NCI-H1694 (cell line): ENCODE results near the gene OR10G4.
"Not testable (repeated sequence)": the region's sequence is repeated elsewhere in the genome, so short reads cannot be mapped to it uniquely, and the experiment has no call there.

Source experiments
- DNase-seq: peaks from one replicate; lab custom pipeline; 2025; lab: John Stamatoyannopoulos, UW

OR10G4 gene, protein sequence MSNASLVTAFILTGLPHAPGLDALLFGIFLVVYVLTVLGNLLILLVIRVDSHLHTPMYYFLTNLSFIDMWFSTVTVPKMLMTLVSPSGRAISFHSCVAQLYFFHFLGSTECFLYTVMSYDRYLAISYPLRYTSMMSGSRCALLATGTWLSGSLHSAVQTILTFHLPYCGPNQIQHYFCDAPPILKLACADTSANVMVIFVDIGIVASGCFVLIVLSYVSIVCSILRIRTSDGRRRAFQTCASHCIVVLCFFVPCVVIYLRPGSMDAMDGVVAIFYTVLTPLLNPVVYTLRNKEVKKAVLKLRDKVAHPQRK

DNA sequence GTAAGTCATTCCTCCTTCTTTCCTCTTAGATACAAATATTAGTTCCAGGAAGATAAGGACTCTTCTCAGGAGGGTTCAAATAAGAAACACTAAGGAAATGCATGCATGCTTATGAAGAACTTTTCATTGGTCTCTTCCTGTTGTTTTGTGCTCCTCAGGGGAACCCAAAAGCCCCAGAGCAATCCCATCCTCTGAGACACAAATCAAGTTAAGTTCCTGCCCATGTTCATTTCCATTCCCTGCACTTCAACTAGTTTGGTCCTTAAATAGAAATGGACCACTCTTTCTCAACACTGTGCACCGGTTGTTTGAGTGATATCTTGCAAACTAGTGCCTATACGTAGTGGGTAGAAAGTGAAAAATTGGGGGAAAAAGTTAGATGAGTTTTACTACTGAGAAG is at the start of gene OR10G4:
TSS of gene OR10G4 (plus strand) at position 301 of the 400 bp plus-strand sequence. CDS start 2,578 bp downstream, outside the sequence.
- no peak for DNase-seq

DNA sequence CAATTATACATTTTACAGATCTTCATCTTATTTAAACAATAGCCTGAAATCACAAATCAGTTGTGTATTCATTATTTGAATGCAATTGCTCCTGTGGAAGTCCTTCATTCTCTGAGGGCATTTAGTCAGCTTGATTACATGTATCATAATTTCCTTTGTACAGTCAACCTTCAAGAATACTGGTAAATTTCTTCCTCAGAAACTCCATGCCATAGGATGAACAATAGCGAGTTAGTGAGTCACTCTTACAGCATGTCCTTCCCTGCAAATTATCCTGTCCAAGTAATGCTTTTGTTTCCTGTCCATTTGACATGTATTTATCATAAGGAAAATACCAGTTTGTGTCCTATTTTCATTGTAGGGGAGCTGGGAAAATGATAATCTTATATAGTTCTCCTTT is 39.0 kb upstream of the OR10G4 start:
- no peak for DNase-seq

GRCh38 chr11:123976770-123977560 is 35.8 kb upstream of the OR10G4 start:
- no peak for DNase-seq

- no peak for DNase-seq
These were observed 35.0 kb upstream of the OR10G4 start, which contains the start of gene OR10S1 for GRCh38 chr11:123977731-123978347. Gene OR10S1, minus strand, starts transcription at chr11:123977781. Its CDS starts 117 bp downstream, at chr11:123977664.

DNA sequence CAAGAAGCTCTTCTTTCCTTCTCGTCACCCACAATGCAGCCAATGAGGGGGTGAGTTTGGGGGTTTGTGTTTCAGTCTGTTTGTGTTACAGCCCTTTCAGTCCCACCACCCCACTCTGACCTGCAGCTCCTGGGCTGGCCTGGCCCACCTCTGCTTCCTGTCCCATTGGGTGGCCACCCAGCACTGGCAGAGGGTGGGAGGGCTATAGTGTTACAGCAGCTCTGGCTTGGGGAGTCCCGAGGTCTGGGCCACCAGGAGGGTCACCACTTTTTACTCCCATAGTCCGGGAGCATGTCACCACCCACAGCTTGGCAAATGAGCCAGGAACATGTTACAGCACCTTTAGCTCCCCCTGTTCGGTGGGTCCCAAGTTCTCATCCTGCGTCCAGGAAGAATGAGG is 33.5 kb upstream of the OR10G4 start:
- no peak for DNase-seq

- no peak for DNase-seq
These were observed 17.7 kb upstream of the OR10G4 start, which contains the start of gene OR10G6 for GRCh38 chr11:123995119-123995518. Gene OR10G6, minus strand, starts transcription at chr11:123995161. Its CDS starts 0 bp downstream, at chr11:123995161.

DNA sequence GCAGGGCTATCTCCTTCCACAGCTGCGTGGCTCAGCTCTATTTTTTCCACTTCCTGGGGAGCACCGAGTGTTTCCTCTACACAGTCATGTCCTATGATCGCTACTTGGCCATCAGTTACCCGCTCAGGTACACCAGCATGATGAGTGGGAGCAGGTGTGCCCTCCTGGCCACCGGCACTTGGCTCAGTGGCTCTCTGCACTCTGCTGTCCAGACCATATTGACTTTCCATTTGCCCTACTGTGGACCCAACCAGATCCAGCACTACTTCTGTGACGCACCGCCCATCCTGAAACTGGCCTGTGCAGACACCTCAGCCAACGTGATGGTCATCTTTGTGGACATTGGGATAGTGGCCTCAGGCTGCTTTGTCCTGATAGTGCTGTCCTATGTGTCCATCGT is 3.0 kb downstream of the OR10G4 start:
- DNase-seq, result not testable (repeated sequence)

DNA sequence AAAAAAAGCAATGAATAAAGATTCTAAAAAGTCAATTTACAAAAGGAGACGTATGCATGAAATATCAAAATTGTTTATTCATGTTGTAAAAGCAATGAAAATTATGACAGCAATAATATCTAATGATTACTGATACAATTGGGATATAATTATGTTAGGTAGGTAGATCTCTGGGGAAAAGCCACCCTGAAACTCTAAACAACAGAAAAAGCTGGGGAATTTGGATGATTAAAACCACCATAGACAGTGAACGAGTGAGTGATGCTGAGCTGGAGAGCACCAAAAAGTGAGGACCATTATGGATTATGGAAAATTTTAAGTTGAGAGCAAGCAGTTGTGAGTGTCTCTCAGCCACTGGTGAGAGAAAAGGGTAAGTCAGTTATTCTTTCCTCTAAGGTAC is 13.7 kb downstream of the OR10G4 start, which contains the start of gene OR10G8:
TSS of gene OR10G8 (plus strand) at position 301 of the 400 bp plus-strand sequence. CDS start 2,825 bp downstream, outside the sequence.
- no peak for DNase-seq

GRCh38 chr11:124036666-124037065 is 23.9 kb downstream of the OR10G4 start:
- no peak for DNase-seq

- DNase-seq, result no peak
These were observed 26.8 kb downstream of the OR10G4 start for GRCh38 chr11:124039557-124039956.

DNA sequence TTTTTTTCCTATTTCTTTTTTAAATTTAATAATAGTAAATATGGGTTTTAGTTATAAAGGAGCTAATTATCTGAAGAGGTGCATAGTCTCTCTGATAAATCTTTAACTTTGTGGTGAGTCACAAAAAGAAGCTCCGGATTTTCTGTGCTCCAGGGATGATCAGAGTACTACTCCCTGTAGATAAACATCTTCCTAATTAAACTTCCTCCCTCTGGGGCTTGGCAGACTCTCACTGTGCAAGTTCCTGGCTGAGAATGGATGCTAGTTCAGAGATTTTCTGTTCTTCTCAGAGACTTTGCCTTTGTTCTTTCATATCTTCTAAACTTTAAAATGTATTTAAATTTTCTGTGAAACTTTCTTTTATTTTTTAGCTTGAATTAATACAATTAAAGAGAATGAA is 28.5 kb downstream of the OR10G4 start, which contains the start of gene OR10G7:
TSS of gene OR10G7 (minus strand) at position 72 of the 400 bp plus-strand sequence. CDS start 2,324 bp downstream, outside the sequence.
- no peak for DNase-seq

- no peak for DNase-seq
These were observed 30.6 kb downstream of the OR10G4 start for GRCh38 chr11:124043420-124043819.

DNA sequence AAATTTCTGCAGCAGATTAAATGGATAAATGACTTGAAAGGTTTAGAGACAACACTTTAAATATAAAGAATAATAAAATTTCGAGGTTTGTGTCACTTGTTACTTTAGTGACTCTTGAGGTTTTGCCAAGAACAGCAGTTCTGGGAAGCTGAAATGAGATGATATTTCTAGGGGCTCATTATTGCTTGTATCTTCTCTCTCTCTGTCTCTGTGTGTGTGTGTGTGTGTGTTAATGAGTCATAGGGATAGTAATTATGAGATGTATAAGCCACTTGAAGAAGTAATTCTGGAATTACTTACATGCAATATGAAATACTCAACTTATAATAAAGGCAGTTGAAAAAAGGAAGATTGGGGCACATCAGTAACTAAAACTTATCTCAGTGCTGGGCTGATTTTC is 38.0 kb downstream of the OR10G4 start:
- DNase-seq, result no peak

DNA sequence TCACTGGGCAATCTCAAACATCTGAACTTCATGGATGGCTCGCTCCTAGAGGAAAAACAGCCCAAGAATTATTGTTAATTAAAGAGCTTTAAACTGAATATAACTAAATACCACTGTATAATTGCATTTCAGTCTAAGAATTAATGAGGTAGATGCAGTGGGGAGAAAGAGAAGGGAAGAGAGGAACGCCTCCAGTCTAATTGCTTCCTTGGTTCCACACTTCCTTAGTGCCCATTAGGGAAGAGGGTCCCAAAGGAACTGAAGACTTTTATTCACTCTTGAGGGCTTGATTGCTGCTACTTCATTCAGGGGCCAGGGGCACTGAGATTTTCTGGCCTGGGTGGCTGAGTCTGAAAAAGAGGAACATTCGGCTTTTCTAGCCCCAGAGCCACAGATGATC is 40.2 kb downstream of the OR10G4 start:
- no peak for DNase-seq
